MM.1S (cell line): Measurements from ENCODE around the gene POLR3B.

Experiments
- DNase-seq: peaks from one replicate; pipeline ENCODE4 v3.0.0-alpha.2; 2015
- H2AFZ ChIP-seq: fragments of 300-600 bp; sonication (generic); 2 replicates; pipeline ENCODE4 v1.6.0; 2016; ENCODE audit warnings: antibody characterized with exemption, low read length
- H3F3A ChIP-seq: fragments of 300-600 bp; sonication (generic); 2 replicates; pipeline ENCODE4 v1.6.1; 2016; ENCODE audit warnings: mild to moderate bottlenecking, antibody characterized with exemption, low read length, moderate library complexity, mixed read lengths; ENCODE audit not compliant: insufficient read depth
- H3K27ac ChIP-seq: fragments of 300-600 bp; sonication (generic); 2 replicates; pipeline ENCODE4 v1.5.1; 2016; ENCODE audit warnings: mild to moderate bottlenecking, low read length
- H3K27me3 ChIP-seq: fragments of 300-600 bp; sonication (generic); replicated peaks from 2 replicates; pipeline ENCODE4 v1.6.0; 2016; ENCODE audit warnings: low read length; ENCODE audit not compliant: insufficient read depth
- H3K36me3 ChIP-seq: fragments of 300-600 bp; sonication (generic); replicated peaks from 2 replicates; pipeline ENCODE4 v1.6.1; 2016; ENCODE audit warnings: mild to moderate bottlenecking, low read length, mixed read lengths; ENCODE audit not compliant: insufficient read depth
- H3K4me1 ChIP-seq: fragments of 300-600 bp; sonication (generic); 2 replicates; pipeline ENCODE4 v1.6.1; 2016; ENCODE audit warnings: low read length, mixed read lengths
- H3K4me2 ChIP-seq: fragments of 300-600 bp; sonication (generic); 2 replicates; pipeline ENCODE4 v1.6.0; 2016; ENCODE audit warnings: low read depth, low read length
- H3K4me3 ChIP-seq: fragments of 300-600 bp; sonication (generic); 2 replicates; pipeline ENCODE4 v1.5.1; 2016; ENCODE audit warnings: low read length, mixed read lengths
- H3K79me2 ChIP-seq: fragments of 300-600 bp; sonication (generic); 2 replicates; pipeline ENCODE4 v1.6.1; 2016; ENCODE audit warnings: mixed run types, low read length, mixed read lengths
- H3K9ac ChIP-seq: fragments of 300-600 bp; sonication (generic); 2 replicates; pipeline ENCODE4 v1.6.1; 2016; ENCODE audit warnings: low read length, mixed read lengths
- H3K9me2 ChIP-seq: fragments of 300-600 bp; sonication (generic); replicated peaks from 2 replicates; pipeline ENCODE4 v1.6.1; 2016; ENCODE audit warnings: mild to moderate bottlenecking, low read length, mixed read lengths; ENCODE audit not compliant: insufficient read depth
- H3K9me3 ChIP-seq: fragments of 300-600 bp; sonication (generic); replicated peaks from 2 replicates; pipeline ENCODE4 v1.6.1; 2016; ENCODE audit warnings: mild to moderate bottlenecking, low read length, mixed read lengths; ENCODE audit not compliant: insufficient read depth
- H4K20me1 ChIP-seq: fragments of 300-600 bp; sonication (generic); 2 replicates; pipeline ENCODE4 v1.6.1; 2016; ENCODE audit warnings: mild to moderate bottlenecking, low read length, moderate library complexity, mixed read lengths; ENCODE audit not compliant: insufficient read depth
- CTCF ChIP-seq: fragments of 300-600 bp; sonication (generic); IDR thresholded peaks from 2 replicates; pipeline ENCODE4 v1.5.1; 2016; ENCODE audit warnings: antibody characterized with exemption, low read length, mixed read lengths
- EZH2 ChIP-seq: fragments of 300-600 bp; sonication (generic); optimal IDR thresholded peaks from 2 replicates; pipeline ENCODE3; 2017; ENCODE audit warnings: low read depth, mild to moderate bottlenecking, antibody characterized with exemption, low read length, mixed read lengths
- EZH2phosphoT487 ChIP-seq: fragments of 300-600 bp; sonication (generic); IDR thresholded peaks from 2 replicates; pipeline ENCODE4 v1.6.1; 2018; ENCODE audit warnings: antibody characterized with exemption, low read length

Gene POLR3B

GRCh38 chr12:106511365-106511764 lies 153.8 kb downstream of the POLR3B start:
- Histone ChIP-seq H3K9me3 (no peaks in the 10 kb centered on the region), H3K9ac (no peak overlapping the region), H3K4me3 (no peak overlapping the region), H3K27ac (no peak overlapping the region), H4K20me1 (no peaks in the 10 kb centered on the region), H3K27me3 (no peaks in the 10 kb centered on the region), H3F3A (no peaks in the 10 kb centered on the region), H3K4me1 (no peaks in the 10 kb centered on the region), H2AFZ (no peak overlapping the region), H3K79me2 (no peaks in the 10 kb centered on the region), H3K36me3 (no peaks in the 10 kb centered on the region), H3K4me2 (no peak overlapping the region), H3K9me2 (no peaks in the 10 kb centered on the region)
- no peak for DNase-seq
- TF ChIP-seq EZH2phosphoT487 (no peak), CTCF (no peak), EZH2 (no peak)

GRCh38 chr12:106517314-106517713 lies 159.8 kb downstream of the POLR3B start:
- Histone ChIP-seq H3K4me2 (no peak overlapping the region), H3K9me2 (no peaks in the 10 kb centered on the region), H3K36me3 (no peaks in the 10 kb centered on the region), H3K4me1 (no peaks in the 10 kb centered on the region), H3K9ac (no peak overlapping the region), H3F3A (no peaks in the 10 kb centered on the region), H3K4me3 (no peak overlapping the region), H4K20me1 (no peaks in the 10 kb centered on the region), H3K27me3 (no peaks in the 10 kb centered on the region), H3K79me2 (no peaks in the 10 kb centered on the region), H3K27ac (no peak overlapping the region), H2AFZ (no peak overlapping the region), H3K9me3 (no peaks in the 10 kb centered on the region)
- TF ChIP-seq EZH2phosphoT487 (no peak), CTCF (no peak), EZH2 (no peak)
- no peak for DNase-seq

GRCh38 chr12:106519607-106520021 lies 162.1 kb downstream of the POLR3B start:
- Histone ChIP-seq H3K9ac (no peak overlapping the region), H3K27me3 (no peaks in the 10 kb centered on the region), H3K4me3 (no peak overlapping the region), H4K20me1 (no peaks in the 10 kb centered on the region), H3F3A (no peaks in the 10 kb centered on the region), H3K9me3 (no peaks in the 10 kb centered on the region), H2AFZ (no peak overlapping the region), H3K9me2 (no peaks in the 10 kb centered on the region), H3K36me3 (no peaks in the 10 kb centered on the region), H3K27ac (no peak overlapping the region), H3K79me2 (no peaks in the 10 kb centered on the region), H3K4me1 (no peaks in the 10 kb centered on the region), H3K4me2 (no peak overlapping the region)
- no peak for DNase-seq
- TF ChIP-seq EZH2 (no peak), CTCF (no peak), EZH2phosphoT487 (no peak)

- no peak overlapping the region for H2AFZ ChIP-seq
- no peaks in the 10 kb centered on the region for H3F3A ChIP-seq
- H3K9ac ChIP-seq: no peak overlapping the region
- no peaks in the 10 kb centered on the region for H3K4me1 ChIP-seq
- no peak for DNase-seq
- TF ChIP-seq EZH2 (no peak), EZH2phosphoT487 (no peak), CTCF (no peak)
- H3K4me2 ChIP-seq: no peak overlapping the region
- no peaks in the 10 kb centered on the region for H3K36me3 ChIP-seq
- H4K20me1 ChIP-seq: no peaks in the 10 kb centered on the region
- no peak overlapping the region for H3K4me3 ChIP-seq
- no peaks in the 10 kb centered on the region for H3K9me3 ChIP-seq
- no peaks in the 10 kb centered on the region for H3K27me3 ChIP-seq
- no peaks in the 10 kb centered on the region for H3K9me2 ChIP-seq
- no peaks in the 10 kb centered on the region for H3K79me2 ChIP-seq
- H3K27ac ChIP-seq: no peak overlapping the region
Measured at GRCh38 chr12:106521901-106522300, 164.4 kb downstream of the POLR3B start.
